Measurements from ENCODE around the gene AGBL1. TPM values are rescaled to one million over a fixed set of nuclear protein-coding genes. Genes with fewer than 3 reads are reported as not detected.

AGBL1 gene
- total RNA-seq, 2 experiments from 2014 or later: 0.10 TPM

DNA sequence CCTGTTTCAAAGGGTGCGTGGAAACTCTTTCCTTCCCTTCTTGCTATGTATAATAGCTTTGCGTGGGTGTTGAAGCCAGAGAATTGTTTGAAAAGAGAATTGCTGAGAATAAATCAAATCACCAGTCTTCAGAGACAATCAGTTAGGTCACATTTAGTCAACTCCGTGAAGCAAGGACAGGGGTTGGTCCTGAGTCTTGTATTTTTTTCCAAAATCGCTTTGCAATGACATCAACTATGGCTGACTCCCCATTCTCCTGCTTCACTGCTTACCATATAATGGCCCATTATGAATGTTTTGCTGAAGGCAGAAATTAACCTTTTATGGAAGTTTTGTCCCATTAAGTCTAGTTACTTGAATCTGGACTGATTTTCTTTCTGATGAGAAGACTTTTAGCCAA is 852.8 kb downstream of the AGBL1 start:
- H3K4me3 Mint-ChIP-seq: no peak overlapping the region
- ChIA-PET CTCF (no interaction called here), POLR2A (no interaction called here)
- no peak for DNase-seq
- H3K27me3 Mint-ChIP-seq: peaks cover 9% of the 10 kb centered on the region
- intact Hi-C loops (cut with micrococcal nuclease): no loop called here
- H3K4me1 Mint-ChIP-seq (ENCODE audit: low read depth): no peaks in the 10 kb centered on the region
- H3K27ac Mint-ChIP-seq: no peak overlapping the region
- no peaks in the 10 kb centered on the region for H3K9me3 Mint-ChIP-seq
- H3K36me3 Mint-ChIP-seq: no peaks in the 10 kb centered on the region

- Mint-ChIP-seq H3K4me1 (ENCODE audit: low read depth) (no peaks in the 10 kb centered on the region), H3K4me3 (no peak overlapping the region), H3K36me3 (no peaks in the 10 kb centered on the region), H3K9me3 (no peaks in the 10 kb centered on the region), H3K27me3 (peaks cover 11% of the 10 kb centered on the region), H3K27ac (no peak overlapping the region)
- ChIA-PET CTCF (no interaction called here), POLR2A (no interaction called here)
- intact Hi-C loops (cut with micrococcal nuclease): no loop called here
- DNase-seq: no peak
These were observed 856.2 kb downstream of the AGBL1 start for GRCh38 chr15:86935841-86936240.

DNA sequence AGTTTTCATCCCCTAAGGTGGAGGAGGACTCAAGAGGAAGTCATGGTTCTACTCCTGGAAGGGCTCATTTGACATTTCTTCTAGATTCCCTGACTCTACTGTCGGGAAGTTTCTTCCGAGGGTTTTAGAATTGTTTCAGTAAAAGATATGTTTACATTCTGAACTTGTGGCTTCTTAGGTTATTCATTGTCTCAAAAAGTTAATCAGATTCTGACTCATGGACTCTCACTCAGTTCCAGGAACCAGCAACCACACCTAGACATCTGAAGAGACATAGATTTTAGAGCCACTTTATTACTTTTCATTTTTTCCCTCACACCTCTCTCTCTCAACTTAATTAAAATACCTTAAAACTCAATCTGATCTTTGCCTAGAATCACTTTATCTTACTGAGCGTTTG is 862.6 kb downstream of the AGBL1 start:
- H3K9me3 Mint-ChIP-seq: no peaks in the 10 kb centered on the region
- peaks cover 2% of the 10 kb centered on the region for H3K27me3 Mint-ChIP-seq
- DNase-seq: no peak
- no peaks in the 10 kb centered on the region for H3K36me3 Mint-ChIP-seq
- intact Hi-C loops (cut with micrococcal nuclease): no loop called here
- H3K27ac Mint-ChIP-seq: no peak overlapping the region
- no peaks in the 10 kb centered on the region for H3K4me1 Mint-ChIP-seq (ENCODE audit: low read depth)
- CTCF ChIA-PET: no interaction called here
- POLR2A ChIA-PET: no interaction called here
- no peak overlapping the region for H3K4me3 Mint-ChIP-seq

DNA sequence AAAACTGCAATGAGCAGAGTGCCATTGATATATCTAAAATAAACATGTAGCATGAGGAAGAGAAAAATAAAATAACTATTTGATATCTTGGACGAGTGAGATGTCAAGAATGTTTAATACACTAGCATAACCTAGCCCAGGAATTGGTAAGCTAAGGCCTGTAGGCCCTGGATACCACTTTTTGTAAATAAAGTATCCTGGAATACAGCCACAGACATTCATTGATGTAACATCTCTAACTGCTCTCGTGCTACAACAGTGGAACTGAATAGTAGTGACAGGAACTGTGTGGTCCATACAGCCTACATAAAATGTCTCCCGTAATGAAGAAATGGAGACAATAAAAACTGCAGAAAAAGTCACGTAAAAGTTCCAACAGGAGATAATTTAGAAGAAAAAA is 869.0 kb downstream of the AGBL1 start:
- DNase-seq: no peak
- ChIA-PET POLR2A (no interaction called here), CTCF (no interaction called here)
- no peaks in the 10 kb centered on the region for H3K36me3 Mint-ChIP-seq
- no peaks in the 10 kb centered on the region for H3K9me3 Mint-ChIP-seq
- no peaks in the 10 kb centered on the region for H3K4me1 Mint-ChIP-seq (ENCODE audit: low read depth)
- no peak overlapping the region for H3K4me3 Mint-ChIP-seq
- H3K27me3 Mint-ChIP-seq: no peaks in the 10 kb centered on the region
- H3K27ac Mint-ChIP-seq: no peak overlapping the region
- intact Hi-C loops (cut with micrococcal nuclease): no loop called here

DNA sequence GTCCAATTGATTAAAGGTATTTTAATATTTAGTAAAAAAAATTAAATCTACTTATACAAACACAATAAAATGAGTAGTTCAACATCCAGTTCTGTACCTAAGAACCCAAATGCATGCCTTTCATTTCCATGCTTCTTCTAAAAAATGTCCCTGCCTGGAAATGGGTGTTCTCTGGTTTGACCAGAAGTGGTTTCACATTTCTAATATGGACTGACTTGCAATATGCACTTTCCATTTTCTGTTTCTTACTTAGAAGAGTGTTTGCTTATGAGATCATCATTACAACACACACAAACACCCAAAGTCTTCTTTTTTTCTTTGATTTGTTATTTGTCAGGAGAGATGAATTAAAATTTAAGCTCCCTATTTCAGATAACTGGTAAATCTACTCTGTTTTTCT is 879.6 kb downstream of the AGBL1 start:
- Mint-ChIP-seq H3K4me3 (no peak overlapping the region), H3K4me1 (ENCODE audit: low read depth) (no peaks in the 10 kb centered on the region), H3K36me3 (no peaks in the 10 kb centered on the region), H3K9me3 (no peaks in the 10 kb centered on the region), H3K27ac (no peak overlapping the region), H3K27me3 (peaks cover 2% of the 10 kb centered on the region)
- intact Hi-C loops (cut with micrococcal nuclease): no loop called here
- ChIA-PET POLR2A (no interaction called here), CTCF (no interaction called here)
- DNase-seq: no peak

- Mint-ChIP-seq H3K27ac (no peak overlapping the region), H3K36me3 (no peaks in the 10 kb centered on the region), H3K9me3 (no peaks in the 10 kb centered on the region), H3K4me1 (ENCODE audit: low read depth) (no peaks in the 10 kb centered on the region), H3K27me3 (peaks cover 2% of the 10 kb centered on the region), H3K4me3 (no peak overlapping the region)
- CTCF ChIA-PET: no interaction called here
- intact Hi-C loops (cut with micrococcal nuclease): no loop called here
- no peak for DNase-seq
- POLR2A ChIA-PET: no interaction called here
These were observed 882.0 kb downstream of the AGBL1 start for GRCh38 chr15:86961669-86962068.

DNA sequence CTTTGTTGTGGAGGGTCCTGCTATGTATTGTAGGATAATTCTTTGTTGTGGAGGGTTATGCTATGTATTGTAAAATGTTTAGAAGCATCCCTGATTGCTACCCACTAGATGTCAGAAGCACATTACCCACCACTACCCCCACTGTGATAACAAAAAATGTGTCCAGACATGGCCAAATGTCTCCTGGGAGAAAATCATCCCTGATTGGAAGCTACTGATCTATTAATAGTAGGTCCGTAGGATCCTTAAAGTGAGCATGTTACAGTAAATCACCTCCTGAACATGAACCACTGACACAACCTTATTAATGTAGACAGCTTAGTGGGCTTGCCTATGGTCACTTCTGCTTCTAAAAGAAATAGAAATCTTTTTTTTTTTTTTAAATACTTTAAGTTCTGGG is 884.6 kb downstream of the AGBL1 start:
- ChIA-PET POLR2A (no interaction called here), CTCF (no interaction called here)
- no peak for DNase-seq
- no peaks in the 10 kb centered on the region for H3K9me3 Mint-ChIP-seq
- peaks cover 2% of the 10 kb centered on the region for H3K27me3 Mint-ChIP-seq
- no peak overlapping the region for H3K4me3 Mint-ChIP-seq
- H3K27ac Mint-ChIP-seq: no peak overlapping the region
- no peaks in the 10 kb centered on the region for H3K4me1 Mint-ChIP-seq (ENCODE audit: low read depth)
- H3K36me3 Mint-ChIP-seq: no peaks in the 10 kb centered on the region
- intact Hi-C loops (cut with micrococcal nuclease): no loop called here

- H3K27ac Mint-ChIP-seq: no peak overlapping the region
- CTCF ChIA-PET: no interaction called here
- no peak for DNase-seq
- intact Hi-C loops (cut with micrococcal nuclease): no loop called here
- H3K9me3 Mint-ChIP-seq: peaks cover 4% of the 10 kb centered on the region
- no peaks in the 10 kb centered on the region for H3K4me1 Mint-ChIP-seq (ENCODE audit: low read depth)
- H3K4me3 Mint-ChIP-seq: no peak overlapping the region
- POLR2A ChIA-PET: no interaction called here
- H3K27me3 Mint-ChIP-seq: no peaks in the 10 kb centered on the region
- no peaks in the 10 kb centered on the region for H3K36me3 Mint-ChIP-seq
These were observed 888.6 kb downstream of the AGBL1 start for GRCh38 chr15:86968244-86968643.

GRCh38 chr15:86969364-86969763 is 889.7 kb downstream of the AGBL1 start:
- ChIA-PET CTCF (interaction anchor here (0.7 kb wide), 1 partner anchor 20 kb away, joined by 3 read pairs; no protein-coding TSS in a partner anchor), POLR2A (no interaction called here)
- Mint-ChIP-seq H3K4me1 (ENCODE audit: low read depth) (no peaks in the 10 kb centered on the region), H3K9me3 (peaks cover 4% of the 10 kb centered on the region), H3K36me3 (no peaks in the 10 kb centered on the region), H3K27ac (no peak overlapping the region), H3K4me3 (no peak overlapping the region), H3K27me3 (no peaks in the 10 kb centered on the region)
- DNase-seq: no peak
- intact Hi-C loops (cut with micrococcal nuclease): no loop called here

DNA sequence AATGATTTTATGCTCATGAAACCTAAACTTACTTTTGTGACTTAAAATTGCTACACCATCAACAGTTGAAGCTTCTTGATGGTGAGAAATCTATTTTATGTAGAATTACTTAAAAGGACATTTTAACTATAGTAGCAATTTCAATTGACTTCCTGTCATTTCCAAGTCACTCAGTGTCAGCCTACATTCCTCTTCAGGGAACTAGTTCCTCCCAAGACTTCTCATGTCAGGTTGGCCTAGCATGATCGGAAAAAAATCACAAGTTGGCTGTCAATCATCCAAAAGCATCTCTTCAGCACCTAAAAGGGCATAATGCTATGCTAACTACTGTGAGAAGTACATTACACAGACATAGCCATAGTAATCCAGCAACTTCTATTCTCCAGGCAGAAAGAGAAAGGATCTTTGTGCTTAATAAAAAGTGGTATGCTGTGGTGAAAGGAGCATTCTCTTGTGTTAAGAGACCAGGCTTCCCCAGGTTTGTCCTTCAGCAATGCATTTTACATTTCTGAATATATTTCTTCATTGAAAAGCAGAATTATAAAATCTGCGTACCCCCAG is 893.7 kb downstream of the AGBL1 start:
- H3K27me3 Mint-ChIP-seq: peaks cover 1% of the 10 kb centered on the region
- DNase-seq: no peak
- H3K36me3 Mint-ChIP-seq: no peaks in the 10 kb centered on the region
- CTCF ChIA-PET: no interaction called here
- intact Hi-C loops (cut with micrococcal nuclease): no loop called here
- H3K9me3 Mint-ChIP-seq: peaks cover 4% of the 10 kb centered on the region
- no peaks in the 10 kb centered on the region for H3K4me1 Mint-ChIP-seq (ENCODE audit: low read depth)
- no peak overlapping the region for H3K27ac Mint-ChIP-seq
- no peak overlapping the region for H3K4me3 Mint-ChIP-seq
- POLR2A ChIA-PET: no interaction called here

- Mint-ChIP-seq H3K9me3 (no peaks in the 10 kb centered on the region), H3K27me3 (peaks cover 3% of the 10 kb centered on the region), H3K4me3 (no peak overlapping the region), H3K4me1 (ENCODE audit: low read depth) (no peaks in the 10 kb centered on the region), H3K27ac (no peak overlapping the region), H3K36me3 (no peaks in the 10 kb centered on the region)
- POLR2A ChIA-PET: no interaction called here
- CTCF ChIA-PET: no interaction called here
- intact Hi-C loops (cut with micrococcal nuclease): no loop called here
- no peak for DNase-seq
These were observed 908.4 kb downstream of the AGBL1 start for GRCh38 chr15:86988033-86988432.

DNA sequence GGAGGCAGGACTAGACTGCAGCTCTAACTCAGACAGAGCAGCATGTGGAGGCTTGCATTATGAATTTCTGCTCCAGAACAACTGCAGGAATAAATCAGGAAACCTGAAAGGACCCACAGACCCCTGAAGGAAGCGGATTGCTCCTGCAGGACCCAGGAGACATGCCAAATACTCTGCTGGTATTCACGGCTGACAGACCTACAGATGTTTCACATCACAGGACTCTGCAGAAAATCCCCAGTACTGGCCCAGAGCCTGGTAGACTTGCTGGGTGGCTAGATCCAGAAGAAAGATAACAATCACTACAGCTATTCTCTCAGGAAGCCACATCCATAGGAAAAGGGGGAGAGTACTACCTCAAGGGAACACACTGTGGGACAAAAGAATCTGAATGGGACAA is 942.1 kb downstream of the AGBL1 start:
- Mint-ChIP-seq H3K27me3 (peaks cover 11% of the 10 kb centered on the region), H3K36me3 (peaks cover 4% of the 10 kb centered on the region), H3K27ac (no peak overlapping the region), H3K4me1 (ENCODE audit: low read depth) (no peaks in the 10 kb centered on the region), H3K9me3 (peaks cover 29% of the 10 kb centered on the region), H3K4me3 (no peak overlapping the region)
- POLR2A ChIA-PET: no interaction called here
- DNase-seq: no peak
- intact Hi-C loops (cut with micrococcal nuclease): no loop called here
- CTCF ChIA-PET: no interaction called here

GRCh38 chr15:87031540-87032230 is 952.0 kb downstream of the AGBL1 start:
- peaks cover 2% of the 10 kb centered on the region for H3K27me3 Mint-ChIP-seq
- no peak for DNase-seq
- ChIA-PET POLR2A (no interaction called here), CTCF (no interaction called here)
- no peaks in the 10 kb centered on the region for H3K36me3 Mint-ChIP-seq
- no peaks in the 10 kb centered on the region for H3K4me1 Mint-ChIP-seq (ENCODE audit: low read depth)
- H3K4me3 Mint-ChIP-seq: no peak overlapping the region
- intact Hi-C loops (cut with micrococcal nuclease): no loop called here
- no peak overlapping the region for H3K27ac Mint-ChIP-seq
- peaks cover 1% of the 10 kb centered on the region for H3K9me3 Mint-ChIP-seq
